BLaER1 (cell line): ENCODE measurements around the gene LIFR.

Experiments
- H3K27ac ChIP-seq: shearing (Covaris generic); formaldehyde crosslinking; 2 replicates; pipeline ENCODE4 v1.8.1; 2022
- H3K27me3 ChIP-seq: shearing (Covaris generic); formaldehyde crosslinking; 2 replicates; pipeline ENCODE4 v1.8.1; 2022
- H3K36me3 ChIP-seq: shearing (Covaris generic); formaldehyde crosslinking; 2 replicates; pipeline ENCODE4 v1.8.1; 2022
- H3K4me1 ChIP-seq: shearing (Covaris generic); formaldehyde crosslinking; 2 replicates; pipeline ENCODE4 v1.8.1; 2022
- H3K4me2 ChIP-seq: shearing (Covaris generic); formaldehyde crosslinking; 2 replicates; pipeline ENCODE4 v1.8.1; 2022
- H3K4me3 ChIP-seq: shearing (Covaris generic); formaldehyde crosslinking; 2 replicates; pipeline ENCODE4 v1.8.1; 2022
- H3K9ac ChIP-seq: shearing (Covaris generic); formaldehyde crosslinking; 2 replicates; pipeline ENCODE4 v1.8.1; 2022
- H3K9me3 ChIP-seq: shearing (Covaris generic); formaldehyde crosslinking; 2 replicates; pipeline ENCODE4 v1.8.1; 2022
- H4K20me1 ChIP-seq: shearing (Covaris generic); formaldehyde crosslinking; 2 replicates; pipeline ENCODE4 v1.8.1; 2022
- Cebpa-rat ChIP-seq: shearing (Covaris generic); IDR thresholded peaks from 2 replicates; pipeline ENCODE4 v1.8.1; 2022

LIFR gene

DNA sequence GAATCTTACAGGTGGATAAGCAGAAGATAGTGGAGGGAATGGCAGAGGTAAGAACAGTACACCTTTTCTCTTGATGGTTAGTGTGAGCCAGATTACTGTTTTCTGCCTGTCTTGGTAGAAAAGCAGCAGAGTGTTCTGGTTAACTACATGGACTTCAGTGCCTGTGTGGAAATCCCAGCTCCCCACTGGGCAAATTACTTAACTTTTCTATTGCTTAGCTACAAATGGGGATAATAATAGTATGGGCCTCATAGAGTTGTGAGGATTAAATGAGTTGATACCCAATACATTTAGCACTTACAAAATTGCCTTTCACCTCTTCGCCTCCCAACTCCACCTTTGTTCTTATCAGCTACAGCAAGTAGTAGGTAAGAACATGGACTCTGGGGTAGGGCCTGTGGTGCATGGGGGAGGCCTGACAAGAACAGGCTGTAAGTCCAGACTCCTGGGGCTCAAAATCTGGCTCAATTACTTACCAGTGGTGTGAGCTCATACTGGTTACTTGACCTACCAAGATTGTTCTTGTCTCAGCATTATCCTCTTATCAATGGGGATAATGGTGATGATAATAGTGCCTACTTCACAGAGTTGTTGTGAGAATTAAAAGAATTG lies 125.1 kb downstream of the LIFR start:
- TF ChIP-seq Cebpa-rat = no peak
- H3K4me3 ChIP-seq = no peak overlapping the region
- no peak overlapping the region for H3K9ac ChIP-seq
- no peak overlapping the region for H3K4me2 ChIP-seq
- no peak overlapping the region for H3K27ac ChIP-seq
- no peaks in the 10 kb centered on the region for H4K20me1 ChIP-seq
- H3K36me3 ChIP-seq = no peaks in the 10 kb centered on the region
- no peaks in the 10 kb centered on the region for H3K27me3 ChIP-seq
- H3K4me1 ChIP-seq = peaks cover 70% of the 10 kb centered on the region
- H3K9me3 ChIP-seq = no peaks in the 10 kb centered on the region

DNA sequence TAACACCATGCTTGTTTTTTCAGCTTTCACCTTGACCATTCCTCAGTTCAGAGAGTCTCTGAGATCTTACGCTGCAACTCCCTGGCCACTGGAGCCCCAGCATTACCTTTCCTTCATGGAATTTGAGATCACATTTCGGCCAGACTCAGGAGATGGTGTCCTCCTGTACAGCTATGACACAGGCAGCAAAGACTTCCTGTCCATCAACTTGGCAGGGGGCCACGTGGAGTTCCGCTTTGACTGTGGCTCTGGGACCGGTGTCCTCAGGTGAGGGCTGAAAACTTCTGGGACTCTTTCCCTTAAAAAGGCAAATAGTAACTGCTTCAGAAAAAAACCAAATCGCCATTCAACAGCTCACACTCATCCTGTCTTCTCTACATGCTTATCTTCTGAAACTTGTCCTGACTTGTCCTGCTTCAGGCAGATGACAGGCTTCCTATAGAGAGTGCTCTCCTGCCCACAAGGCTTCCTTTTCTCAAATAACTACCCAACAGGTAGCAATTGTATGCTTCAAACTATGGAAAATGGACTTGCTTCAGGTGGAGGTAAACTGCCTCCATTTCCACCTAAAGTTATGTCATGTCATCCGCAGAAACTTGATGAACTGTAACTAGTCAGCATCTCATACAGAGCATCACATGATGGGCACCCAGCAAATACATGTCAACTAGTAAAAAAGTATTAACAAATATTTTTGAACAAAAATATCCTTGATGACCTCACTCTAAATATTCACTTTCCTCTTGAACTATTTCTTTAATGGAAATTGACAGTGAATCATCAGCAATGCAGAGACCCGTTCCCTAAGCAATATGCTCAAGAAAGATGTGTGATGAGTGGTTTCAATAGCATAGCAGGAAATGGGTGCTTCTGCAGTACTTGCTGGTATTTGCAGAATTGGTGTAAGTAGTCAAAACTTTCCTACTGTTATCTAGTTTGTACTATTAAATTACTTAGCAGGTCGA lies 129.2 kb downstream of the LIFR start:
- H3K36me3 ChIP-seq = no peaks in the 10 kb centered on the region
- peak overlapping the region; percentile 2; the same call in 1 of the 2 replicates for H3K4me2 ChIP-seq
- H3K9ac ChIP-seq = no peak overlapping the region
- TF ChIP-seq Cebpa-rat = no peak
- peaks cover 40% of the 10 kb centered on the region for H3K4me1 ChIP-seq
- H3K27ac ChIP-seq = no peak overlapping the region
- no peaks in the 10 kb centered on the region for H3K9me3 ChIP-seq
- no peaks in the 10 kb centered on the region for H4K20me1 ChIP-seq
- no peak overlapping the region for H3K4me3 ChIP-seq
- H3K27me3 ChIP-seq = no peaks in the 10 kb centered on the region

DNA sequence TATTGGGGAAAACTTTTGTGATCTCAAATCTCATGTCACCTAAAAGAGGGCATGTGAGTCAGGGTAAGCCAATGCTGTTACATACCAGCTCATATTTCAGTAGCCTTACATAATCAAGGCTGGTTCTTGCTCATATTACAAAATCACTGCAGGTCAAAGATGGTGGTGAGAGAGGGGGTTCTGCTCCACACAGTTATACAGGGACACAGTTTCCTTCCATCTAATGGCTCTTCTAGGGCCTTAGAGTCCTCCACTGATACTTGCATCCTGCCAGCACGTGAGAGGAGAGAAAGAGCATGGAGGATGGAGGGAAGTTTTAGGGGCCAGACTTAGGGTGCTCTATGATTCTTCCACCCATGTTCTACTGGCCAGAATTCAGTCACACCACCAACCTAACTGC lies 130.0 kb downstream of the LIFR start:
- TF ChIP-seq Cebpa-rat = no peak
- no peak overlapping the region for H3K9ac ChIP-seq
- no peak overlapping the region for H3K4me2 ChIP-seq
- no peak overlapping the region for H3K4me3 ChIP-seq
- H4K20me1 ChIP-seq = no peaks in the 10 kb centered on the region
- H3K27me3 ChIP-seq = no peaks in the 10 kb centered on the region
- H3K36me3 ChIP-seq = no peaks in the 10 kb centered on the region
- no peaks in the 10 kb centered on the region for H3K9me3 ChIP-seq
- no peak overlapping the region for H3K27ac ChIP-seq
- H3K4me1 ChIP-seq = peaks cover 44% of the 10 kb centered on the region
